ENCODE data around the gene FBH1.

DNA sequence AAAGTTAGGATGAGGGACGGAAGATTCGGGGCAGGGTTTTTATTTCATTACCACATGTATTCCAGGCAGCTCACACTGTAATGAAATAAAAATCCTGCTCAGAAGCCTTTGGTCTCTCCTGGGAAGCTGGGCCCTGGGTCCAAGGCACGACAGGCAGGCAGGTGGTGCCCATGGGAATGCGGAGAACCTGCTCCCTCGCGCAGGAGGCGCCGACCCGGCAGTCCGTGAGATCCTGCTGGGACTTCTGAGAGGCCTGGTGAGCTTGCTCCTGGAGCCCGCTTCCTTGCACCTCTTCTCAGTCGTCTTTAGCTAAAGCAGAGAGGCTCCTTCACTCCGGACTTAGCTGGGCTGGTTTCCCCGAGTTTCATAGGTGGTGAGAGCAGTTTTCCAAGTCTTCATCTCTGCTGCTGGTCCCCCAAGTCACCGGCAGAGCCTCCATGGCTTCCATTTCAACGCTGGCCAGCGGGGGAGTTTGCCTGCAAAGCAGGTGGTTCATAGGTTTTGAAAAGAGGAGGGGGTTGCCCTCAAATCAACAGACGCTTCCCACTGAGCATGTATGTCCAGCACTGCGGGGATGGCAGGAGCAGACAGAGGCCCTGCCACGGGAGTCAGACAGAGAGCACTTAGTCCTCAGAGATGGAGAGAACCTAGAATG, 62.8 kb downstream of the FBH1 start:
- TF ChIP-seq, protein P1, sequence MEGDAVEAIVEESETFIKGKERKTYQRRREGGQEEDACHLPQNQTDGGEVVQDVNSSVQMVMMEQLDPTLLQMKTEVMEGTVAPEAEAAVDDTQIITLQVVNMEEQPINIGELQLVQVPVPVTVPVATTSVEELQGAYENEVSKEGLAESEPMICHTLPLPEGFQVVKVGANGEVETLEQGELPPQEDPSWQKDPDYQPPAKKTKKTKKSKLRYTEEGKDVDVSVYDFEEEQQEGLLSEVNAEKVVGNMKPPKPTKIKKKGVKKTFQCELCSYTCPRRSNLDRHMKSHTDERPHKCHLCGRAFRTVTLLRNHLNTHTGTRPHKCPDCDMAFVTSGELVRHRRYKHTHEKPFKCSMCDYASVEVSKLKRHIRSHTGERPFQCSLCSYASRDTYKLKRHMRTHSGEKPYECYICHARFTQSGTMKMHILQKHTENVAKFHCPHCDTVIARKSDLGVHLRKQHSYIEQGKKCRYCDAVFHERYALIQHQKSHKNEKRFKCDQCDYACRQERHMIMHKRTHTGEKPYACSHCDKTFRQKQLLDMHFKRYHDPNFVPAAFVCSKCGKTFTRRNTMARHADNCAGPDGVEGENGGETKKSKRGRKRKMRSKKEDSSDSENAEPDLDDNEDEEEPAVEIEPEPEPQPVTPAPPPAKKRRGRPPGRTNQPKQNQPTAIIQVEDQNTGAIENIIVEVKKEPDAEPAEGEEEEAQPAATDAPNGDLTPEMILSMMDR (IDR thresholded peaks at IDR 0.05; ENCODE audit: insufficient read depth, low read depth, low read length), result no peak
- no peak for TF ChIP-seq EZH2 (IDR thresholded peaks at IDR 0.05; ENCODE audit: insufficient read depth, low read length)
